HG03521 (cell line): ENCODE results near the gene DIS3.
"Not testable (repeated sequence)": the region's sequence is repeated elsewhere in the genome, so short reads cannot be mapped to it uniquely, and the experiment has no call there.

Experiments
- ATAC-seq: cut with Tn5 transposase; IDR thresholded peaks from one replicate; pipeline ENCODE4 v1.9.1; 2021; ENCODE audit warnings: mild to moderate bottlenecking, moderate library complexity; ENCODE audit not compliant: unreplicated experiment

Gene DIS3, protein sequence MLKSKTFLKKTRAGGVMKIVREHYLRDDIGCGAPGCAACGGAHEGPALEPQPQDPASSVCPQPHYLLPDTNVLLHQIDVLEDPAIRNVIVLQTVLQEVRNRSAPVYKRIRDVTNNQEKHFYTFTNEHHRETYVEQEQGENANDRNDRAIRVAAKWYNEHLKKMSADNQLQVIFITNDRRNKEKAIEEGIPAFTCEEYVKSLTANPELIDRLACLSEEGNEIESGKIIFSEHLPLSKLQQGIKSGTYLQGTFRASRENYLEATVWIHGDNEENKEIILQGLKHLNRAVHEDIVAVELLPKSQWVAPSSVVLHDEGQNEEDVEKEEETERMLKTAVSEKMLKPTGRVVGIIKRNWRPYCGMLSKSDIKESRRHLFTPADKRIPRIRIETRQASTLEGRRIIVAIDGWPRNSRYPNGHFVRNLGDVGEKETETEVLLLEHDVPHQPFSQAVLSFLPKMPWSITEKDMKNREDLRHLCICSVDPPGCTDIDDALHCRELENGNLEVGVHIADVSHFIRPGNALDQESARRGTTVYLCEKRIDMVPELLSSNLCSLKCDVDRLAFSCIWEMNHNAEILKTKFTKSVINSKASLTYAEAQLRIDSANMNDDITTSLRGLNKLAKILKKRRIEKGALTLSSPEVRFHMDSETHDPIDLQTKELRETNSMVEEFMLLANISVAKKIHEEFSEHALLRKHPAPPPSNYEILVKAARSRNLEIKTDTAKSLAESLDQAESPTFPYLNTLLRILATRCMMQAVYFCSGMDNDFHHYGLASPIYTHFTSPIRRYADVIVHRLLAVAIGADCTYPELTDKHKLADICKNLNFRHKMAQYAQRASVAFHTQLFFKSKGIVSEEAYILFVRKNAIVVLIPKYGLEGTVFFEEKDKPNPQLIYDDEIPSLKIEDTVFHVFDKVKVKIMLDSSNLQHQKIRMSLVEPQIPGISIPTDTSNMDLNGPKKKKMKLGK

DNA sequence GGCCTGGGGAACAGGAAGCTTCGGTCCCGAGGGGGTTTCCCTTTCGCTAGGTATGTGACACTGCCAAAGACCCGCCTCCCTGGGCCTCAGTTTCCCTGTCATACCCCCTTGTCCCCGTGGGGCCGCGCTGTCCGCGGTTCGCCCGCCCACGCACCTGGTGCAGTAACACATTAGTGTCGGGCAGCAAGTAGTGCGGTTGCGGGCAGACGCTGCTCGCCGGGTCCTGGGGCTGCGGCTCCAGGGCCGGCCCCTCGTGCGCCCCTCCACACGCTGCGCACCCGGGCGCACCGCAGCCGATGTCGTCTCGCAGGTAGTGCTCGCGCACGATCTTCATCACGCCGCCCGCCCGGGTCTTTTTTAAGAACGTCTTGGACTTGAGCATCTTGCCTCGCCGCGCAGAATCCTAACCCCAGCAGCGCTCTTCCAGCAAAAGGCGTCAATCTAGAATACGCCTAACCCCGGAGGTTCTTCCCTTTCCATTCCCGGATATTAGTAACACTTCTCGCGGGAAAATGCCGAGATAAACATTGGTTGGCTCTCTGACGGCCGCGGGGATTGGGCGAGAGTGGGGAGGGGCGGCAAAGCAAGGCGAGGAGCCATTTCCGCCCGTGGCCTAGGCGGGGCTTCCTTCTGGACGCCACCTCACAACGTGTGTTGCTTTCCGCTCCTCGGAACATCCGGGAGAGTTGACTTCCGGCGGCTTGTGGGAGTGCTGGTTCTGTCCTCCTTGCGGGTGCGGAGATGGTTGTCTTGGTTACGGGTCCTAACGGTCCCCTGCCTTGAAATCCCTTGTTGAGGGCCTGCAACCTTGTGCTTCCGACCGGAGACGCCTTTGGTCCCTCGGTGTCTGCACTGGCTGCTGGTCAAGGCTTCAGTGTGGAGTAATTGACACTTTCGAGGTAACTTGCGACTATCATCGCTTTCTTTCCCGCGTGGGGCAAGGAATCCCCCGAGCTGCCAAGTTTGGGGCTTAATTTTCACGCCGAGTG is at the start of gene DIS3, which contains the start of gene PIBF1:
Gene DIS3, minus strand, starts transcription at position 450 of the 989 bp plus-strand sequence. Its CDS starts 68 bp downstream, at position 382.
Gene PIBF1, plus strand, starts transcription at position 683 of the 989 bp plus-strand sequence. CDS start 1,337 bp downstream, outside the sequence.
- peak; percentile 98 for ATAC-seq

- ATAC-seq, result no peak
These were observed 42.0 kb upstream of the DIS3 start for GRCh38 chr13:72823724-72824123.

- no peak for ATAC-seq
These were observed 41.4 kb upstream of the DIS3 start for GRCh38 chr13:72823081-72823480.

- ATAC-seq, result no peak
These were observed 39.2 kb upstream of the DIS3 start for GRCh38 chr13:72820898-72821279.

DNA sequence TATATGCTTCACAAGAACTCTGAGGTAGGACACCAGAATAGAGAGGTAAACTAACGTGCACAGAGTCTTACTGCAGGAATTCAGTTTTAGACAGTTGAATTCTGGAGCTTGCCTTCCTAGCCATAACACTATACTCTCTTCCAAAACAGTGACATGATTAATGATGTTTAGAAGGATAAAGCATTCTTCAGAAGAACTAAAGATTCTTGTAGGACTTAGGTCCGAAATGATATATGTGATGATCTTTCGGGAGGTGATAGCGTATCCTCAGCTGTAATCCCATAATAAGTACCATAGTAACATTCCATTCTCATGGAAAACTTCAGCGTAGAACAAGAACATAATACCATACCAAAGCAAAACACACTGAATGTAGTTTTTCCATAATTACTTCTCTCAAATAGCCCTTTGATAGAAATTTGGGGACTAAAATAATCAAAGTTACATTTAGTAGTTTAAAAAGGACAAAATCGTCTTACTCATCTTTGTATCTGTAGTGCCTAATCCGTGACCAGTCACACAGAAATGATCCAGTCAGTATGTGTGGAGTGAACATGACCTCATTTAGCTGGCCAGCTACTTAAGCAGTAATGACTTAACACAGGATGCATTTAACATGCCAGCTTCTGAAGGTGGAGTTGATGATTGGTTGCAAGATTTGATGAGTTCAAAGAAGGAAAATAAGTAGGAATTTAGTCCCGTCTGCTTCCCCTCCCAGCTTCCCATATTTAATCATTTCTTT is 38.6 kb upstream of the DIS3 start:
- ATAC-seq, result no peak

DNA sequence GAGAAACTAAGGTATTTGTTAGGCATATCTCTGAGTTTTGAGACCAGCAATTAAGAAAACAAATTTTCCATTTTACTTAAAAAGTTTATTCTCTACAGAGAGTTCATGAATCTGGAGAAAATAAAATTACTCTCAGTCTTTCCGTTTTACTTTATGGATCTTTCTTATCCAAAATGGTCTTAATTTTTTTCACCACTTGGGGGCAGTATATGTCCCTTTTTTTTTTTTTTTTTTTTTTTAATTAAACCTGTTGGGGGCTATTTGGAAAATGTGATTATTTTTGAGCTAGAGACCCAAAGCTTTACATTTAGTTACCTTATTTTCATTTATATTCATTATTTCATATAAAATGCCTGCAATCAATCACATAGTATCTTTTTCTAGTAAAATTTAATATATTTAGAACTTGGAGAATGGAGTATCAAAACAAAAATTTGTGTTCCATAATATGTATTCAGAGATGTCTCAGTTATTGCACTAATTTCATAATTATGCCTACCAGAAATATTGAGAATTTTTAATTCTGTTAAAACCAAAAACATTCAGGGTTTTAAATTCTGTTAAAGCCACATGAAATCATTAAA is 27.3 kb upstream of the DIS3 start:
- no peak for ATAC-seq

- ATAC-seq, result not testable (repeated sequence)
These were observed 24.8 kb upstream of the DIS3 start for GRCh38 chr13:72806514-72806913.

DNA sequence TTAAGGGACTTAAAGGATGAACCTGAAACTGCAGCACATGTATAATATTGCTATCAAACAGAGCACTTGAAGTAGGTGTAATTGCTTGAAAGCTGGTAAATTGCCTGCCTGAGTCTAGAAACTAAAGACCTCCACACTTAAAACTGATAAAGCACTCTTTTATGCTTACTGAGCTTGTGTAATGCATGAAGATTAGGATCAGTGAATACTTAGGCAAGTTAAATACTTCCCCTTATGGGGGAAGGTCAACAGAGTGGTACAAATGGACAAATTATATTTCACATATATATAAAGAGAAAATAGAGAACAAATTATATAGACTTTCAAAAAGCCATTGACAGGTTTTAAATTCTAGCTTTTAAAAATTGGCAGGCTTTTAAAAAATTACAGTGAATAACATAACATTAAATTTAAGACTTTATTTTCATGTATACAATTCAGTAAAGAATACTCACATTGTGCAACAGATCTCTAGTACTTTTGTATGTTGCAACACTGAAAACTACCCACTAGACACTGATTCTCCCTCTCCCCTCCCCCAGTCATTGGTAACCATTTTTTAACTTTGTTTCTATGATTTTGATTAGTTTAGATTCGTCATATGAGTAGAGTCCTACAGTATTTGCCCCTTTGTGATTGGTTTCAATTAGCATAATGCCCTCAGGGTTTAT is 24.1 kb upstream of the DIS3 start:
- no peak for ATAC-seq

GRCh38 chr13:72804301-72804700 is 22.6 kb upstream of the DIS3 start:
- no peak for ATAC-seq

GRCh38 chr13:72798817-72799216 is 17.1 kb upstream of the DIS3 start:
- no peak for ATAC-seq

GRCh38 chr13:72792640-72793039 is 10.9 kb upstream of the DIS3 start:
- no peak for ATAC-seq

- no peak for ATAC-seq
These were observed 7.1 kb upstream of the DIS3 start for GRCh38 chr13:72788831-72789230.

DNA sequence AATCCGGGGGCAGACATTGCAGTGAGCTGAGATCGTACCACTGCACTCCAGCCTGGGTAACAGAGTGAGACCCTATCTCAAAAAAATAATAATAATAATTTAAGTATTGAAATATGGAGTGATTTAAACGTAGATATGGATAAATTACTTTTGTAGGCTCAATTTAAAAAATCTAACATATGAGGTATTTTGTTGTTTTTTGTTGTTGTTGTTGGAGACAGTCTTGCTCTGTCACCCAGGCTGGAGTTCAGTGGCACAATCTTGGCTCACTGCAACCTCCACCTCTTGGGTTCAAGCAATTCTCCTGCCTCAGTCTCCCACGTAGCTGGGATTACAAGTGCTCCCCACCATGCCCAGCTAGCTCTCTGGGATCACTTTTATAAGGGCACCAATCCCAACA is 3.0 kb upstream of the DIS3 start:
- ATAC-seq, result not testable (repeated sequence)

DNA sequence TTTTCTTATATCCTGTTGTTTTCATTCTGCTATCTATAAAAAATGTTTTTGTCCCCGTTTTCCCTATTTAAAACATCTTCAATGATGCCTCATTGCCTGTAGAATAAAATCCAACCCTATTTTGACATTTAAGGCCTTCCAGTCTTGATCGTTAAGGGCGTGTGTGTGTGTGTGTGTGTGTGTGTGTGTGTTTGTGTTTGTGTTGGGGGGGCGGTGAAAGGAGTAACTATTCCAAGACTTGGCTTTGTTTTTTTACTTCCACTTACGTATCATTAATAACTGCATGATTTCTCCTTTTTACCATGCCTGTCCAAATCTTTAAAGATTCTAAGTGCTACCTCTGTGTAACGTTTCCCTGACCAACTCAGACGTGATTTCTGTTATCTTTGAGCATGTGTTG is 1.0 kb upstream of the DIS3 start:
- no peak for ATAC-seq

DNA sequence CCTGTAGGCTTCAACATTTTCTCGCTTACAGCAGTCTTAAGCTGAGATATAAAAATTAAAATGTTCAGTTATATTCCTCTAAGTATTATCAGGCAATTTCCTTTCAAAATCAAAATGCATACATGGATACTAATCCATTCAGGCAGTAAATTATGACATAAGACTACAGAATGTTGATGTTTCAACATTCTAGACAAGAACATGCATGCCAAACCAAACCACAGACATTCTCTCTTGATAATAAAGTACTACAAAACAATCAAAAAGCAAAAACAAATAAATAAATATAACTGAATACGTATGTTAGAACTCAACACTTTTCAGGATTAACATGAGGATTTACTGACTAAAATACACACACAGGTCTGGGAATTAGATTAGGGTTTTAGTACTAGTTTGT is 7.7 kb downstream of the DIS3 start:
- ATAC-seq, result no peak

- ATAC-seq, result no peak
These were observed 18.3 kb downstream of the DIS3 start for GRCh38 chr13:72763411-72763810.

DNA sequence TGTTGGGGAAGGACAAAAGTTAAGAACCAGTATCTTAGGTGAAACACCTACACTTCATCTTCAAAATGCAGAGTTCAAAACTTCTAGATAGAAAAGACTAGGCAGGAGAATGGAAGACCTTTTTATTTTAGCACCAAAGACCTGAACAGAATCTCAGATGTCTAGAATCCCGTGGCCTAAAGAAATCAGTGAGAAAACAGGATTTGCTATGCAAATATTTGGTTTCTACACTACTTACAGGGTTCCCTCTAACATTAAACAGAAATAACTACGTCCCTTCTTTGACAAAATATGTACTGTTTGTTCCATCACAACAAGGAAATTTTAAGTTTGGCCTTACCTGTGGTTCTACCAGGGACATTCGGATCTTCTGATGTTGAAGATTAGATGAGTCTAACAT is 21.5 kb downstream of the DIS3 start:
- no peak for ATAC-seq

DNA sequence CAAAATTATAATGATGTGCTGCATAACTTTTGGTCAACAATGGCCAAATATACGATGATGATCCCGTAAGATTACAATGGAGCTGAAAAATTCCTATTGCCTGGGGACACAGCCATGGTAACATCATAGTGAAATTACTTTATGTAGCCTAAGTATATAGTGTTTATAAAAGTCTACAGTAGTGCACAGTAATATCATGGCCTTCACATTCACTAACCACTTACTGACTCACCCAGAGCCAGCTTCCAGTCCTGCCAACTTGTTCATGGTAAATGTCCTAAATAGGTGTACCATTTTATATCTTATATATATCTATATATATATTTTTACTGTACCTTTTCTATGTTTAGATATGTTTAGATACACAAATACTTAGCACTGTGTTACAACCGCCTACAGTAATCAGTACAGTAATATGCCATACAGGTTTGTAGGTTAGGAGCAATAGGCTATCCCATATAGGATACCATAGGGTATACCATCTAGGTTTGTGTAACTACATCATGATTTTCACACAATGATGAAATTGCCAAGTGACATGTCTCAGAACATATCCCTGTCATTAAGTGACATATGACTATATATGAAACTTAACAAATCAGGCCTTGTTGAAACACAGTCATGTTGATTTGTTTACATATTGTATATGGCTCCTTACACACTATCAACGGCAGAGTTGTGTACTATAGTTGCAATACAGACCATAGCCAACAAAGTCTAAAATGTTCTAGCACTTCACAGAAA is 23.7 kb downstream of the DIS3 start:
- no peak for ATAC-seq
